GM12801 (cell line): ENCODE results near the gene SLC35G1.

ENCODE experiments used
- CTCF ChIP-seq: IDR thresholded peaks from one replicate; pipeline ENCODE4 v1.5.1; 2011; ENCODE audit warnings: control low read depth; ENCODE audit not compliant: insufficient read length; ENCODE audit errors: extremely low read depth

SLC35G1 gene

DNA sequence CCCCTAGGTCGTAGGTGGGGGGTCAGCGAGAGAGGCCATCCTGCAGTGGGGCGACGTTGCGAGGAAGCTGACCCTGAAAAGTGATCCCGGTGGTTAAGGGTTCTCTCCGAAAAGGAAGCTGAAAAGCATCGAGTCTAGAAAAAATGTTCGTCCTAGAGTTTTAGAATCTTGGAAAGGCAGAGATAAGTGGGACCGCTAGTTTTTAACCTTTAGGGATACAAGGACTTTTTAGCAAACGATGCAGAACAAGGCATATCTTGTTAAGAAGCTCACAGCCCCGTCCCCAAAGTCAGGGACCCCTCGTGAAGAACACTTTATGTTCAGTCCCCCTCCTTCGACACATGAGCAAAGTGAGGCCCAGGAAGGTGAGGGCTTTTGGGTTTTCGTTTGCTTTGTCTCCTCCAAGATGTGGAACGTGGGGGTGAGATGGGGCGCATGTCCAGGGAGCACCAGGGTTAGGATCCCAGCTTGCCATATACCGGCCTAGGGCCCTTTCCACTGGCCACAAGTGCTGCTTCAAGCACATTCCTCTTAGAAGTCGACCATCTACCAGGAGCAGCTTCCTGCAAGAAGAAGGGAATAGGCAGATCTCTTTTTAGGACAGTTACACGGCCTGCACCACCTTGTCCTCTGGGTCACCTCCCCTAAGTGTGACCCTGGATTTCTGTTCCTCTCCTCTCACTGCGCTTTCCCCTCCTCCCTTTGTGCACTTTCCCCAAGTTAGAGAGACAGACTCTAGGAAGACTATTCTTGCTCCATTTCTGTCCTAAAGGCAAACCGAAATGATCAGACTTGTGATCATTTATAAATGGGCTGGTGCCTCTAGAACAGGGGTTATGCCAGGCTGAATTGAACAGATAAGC lies 969 bp downstream of the SLC35G1 start:
- TF ChIP-seq CTCF = no peak

- TF ChIP-seq CTCF = no peak
These were observed 3.4 kb downstream of the SLC35G1 start for GRCh38 chr10:93897070-93897780.

- TF ChIP-seq CTCF = no peak
These were observed 5.3 kb downstream of the SLC35G1 start for GRCh38 chr10:93899109-93899508.

- TF ChIP-seq CTCF = no peak
These were observed 9.3 kb downstream of the SLC35G1 start for GRCh38 chr10:93903051-93903450.

GRCh38 chr10:93904901-93905300 lies 11.1 kb downstream of the SLC35G1 start:
- TF ChIP-seq CTCF = no peak

DNA sequence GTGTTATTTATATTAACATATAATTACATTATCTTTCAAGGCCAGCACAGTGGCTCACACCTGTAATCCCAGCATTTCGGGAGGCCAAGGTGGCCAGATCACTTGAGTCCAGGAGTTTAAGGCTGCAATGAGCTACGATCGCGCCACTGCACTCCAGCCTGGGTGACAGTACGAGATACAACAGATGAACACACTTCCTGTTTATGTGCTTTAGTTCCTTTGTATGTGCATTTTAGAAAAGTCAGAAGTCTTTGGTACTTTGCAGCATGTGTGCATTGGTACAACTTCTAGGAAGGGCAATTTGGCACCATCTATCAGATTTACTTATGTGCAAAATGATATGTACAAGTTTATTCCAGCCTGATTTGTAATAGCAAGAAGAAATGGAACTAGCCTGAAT lies 13.3 kb downstream of the SLC35G1 start:
- no peak for TF ChIP-seq CTCF

- TF ChIP-seq CTCF = no peak
These were observed 18.1 kb downstream of the SLC35G1 start for GRCh38 chr10:93911866-93912265.
